Liver (tissue), 9 donors: Measurements from ENCODE around the gene VWA5B2. TPM values are rescaled to one million over a fixed set of nuclear protein-coding genes. Genes with fewer than 3 reads are reported as not detected.

ENCODE experiments used
- DNase-seq: peaks from one replicate; pipeline ENCODE4 v3.0.0-alpha.2; 2017; ENCODE audit warnings: low spot score
- H3K27ac ChIP-seq, 2 donors: one replicate each; pipeline ENCODE4 v1.7.0; 2013; ENCODE audit warnings: inconsistent platforms in 2 of 2, low read length in 2 of 2, control low read depth in 1 of 2, low read depth in 1 of 2, mild to moderate bottlenecking in 1 of 2
- H3K27me3 ChIP-seq, 4 donors: one replicate each; pipeline versions ENCODE4 v1.6.1 to v1.7.0; 2013; ENCODE audit warnings: low read length in 3 of 4, inconsistent platforms in 1 of 4, mild to moderate bottlenecking in 1 of 4, moderate library complexity in 1 of 4; ENCODE audit not compliant: control insufficient read depth in 4 of 4, insufficient read depth in 4 of 4
- H3K36me3 ChIP-seq, 4 donors: one replicate each; pipeline versions ENCODE4 v1.6.1 to v1.7.0; 2013; ENCODE audit warnings: low read length in 3 of 4, mild to moderate bottlenecking in 3 of 4, low read depth in 1 of 4, moderate library complexity in 1 of 4; ENCODE audit not compliant: control insufficient read depth in 4 of 4, insufficient read depth in 3 of 4
- H3K4me1 ChIP-seq, 4 donors: one replicate each; pipeline versions ENCODE4 v1.6.1 to v1.7.0; 2013; ENCODE audit warnings: low read length in 3 of 4, mild to moderate bottlenecking in 3 of 4, moderate library complexity in 1 of 4; ENCODE audit not compliant: control insufficient read depth in 4 of 4, insufficient read depth in 4 of 4
- H3K4me3 ChIP-seq, 3 donors: one replicate each; pipeline versions ENCODE4 v1.6.1 to v1.7.0; 2013; ENCODE audit warnings: low read length in 3 of 3, control low read depth in 1 of 3, low read depth in 1 of 3, mild to moderate bottlenecking in 1 of 3
- H3K9ac ChIP-seq, 2 donors: one replicate each; pipeline ENCODE4 v1.7.0; 2013; ENCODE audit warnings: low read length in 2 of 2, mild to moderate bottlenecking in 2 of 2, moderate library complexity in 2 of 2, control low read depth in 1 of 2, low read depth in 1 of 2
- H3K9me3 ChIP-seq, 4 donors: one replicate each; pipeline versions ENCODE4 v1.6.1 to v1.7.0; 2013; ENCODE audit warnings: low read length in 3 of 4; ENCODE audit not compliant: control insufficient read depth in 4 of 4
- EGR1 ChIP-seq, 2 donors: IDR thresholded peaks; 2 replicates each; pipeline ENCODE4 v1.6.1; 2016 to 2018; ENCODE audit warnings: antibody characterized with exemption in 2 of 2, low read depth in 2 of 2
- GABPA ChIP-seq, 2 donors: IDR thresholded peaks in 1 of 2; conservative IDR thresholded peaks in 1 of 2; 2 replicates each; pipeline ENCODE4 v1.6.1; 2016; ENCODE audit warnings: antibody characterized with exemption in 2 of 2, mild to moderate bottlenecking in 1 of 2, moderate library complexity in 1 of 2
- HNF4A ChIP-seq, 2 donors: conservative IDR thresholded peaks; 2 replicates each; pipeline ENCODE4 v1.6.1; 2016; ENCODE audit warnings: antibody characterized with exemption in 2 of 2, mild to moderate bottlenecking in 2 of 2
- HNF4G ChIP-seq: IDR thresholded peaks from 2 replicates; pipeline ENCODE4 v1.6.1; 2016; ENCODE audit warnings: antibody characterized with exemption
- JUND ChIP-seq, 2 donors: IDR thresholded peaks; 2 replicates each; pipeline ENCODE4 v1.6.1; 2016; ENCODE audit warnings: antibody characterized with exemption in 2 of 2
- RAD21 ChIP-seq, 2 donors: IDR thresholded peaks; 2 replicates each; pipeline ENCODE4 v1.6.1; 2016; ENCODE audit warnings: antibody characterized with exemption in 2 of 2, mild to moderate bottlenecking in 2 of 2
- TAF1 ChIP-seq: conservative IDR thresholded peaks from 2 replicates; pipeline ENCODE4 v1.6.1; 2016; ENCODE audit warnings: antibody characterized with exemption, mild to moderate bottlenecking
- YY1 ChIP-seq: IDR thresholded peaks from 2 replicates; pipeline ENCODE4 v1.6.1; 2016; ENCODE audit warnings: antibody characterized with exemption, mild to moderate bottlenecking
- WGBS: extraction: QIAGEN DNeasy Blood & Tissue Kit; methylation state at CpG from one replicate; pipeline ENCODE4 v1.1.7; 2013; 5-methylcytosine and 5-hydroxymethylcytosine counted together
- polyA plus RNA-seq, 2 donors: library from polyadenylated mRNA; stranded (reverse) in 1 of 2; unstranded in 1 of 2; fragments of 200-250 nt in 1 of 2; fragments of >200 nt in 1 of 2; fragmentation: Nextera tagmentation in 1 of 2; extraction: Ambion mirVana in 1 of 2; gene quantifications; one replicate each; pipeline versions ENCODE4 v1.2.1 to v1.2.3, GENCODE V29; 2013 to 2015
- total RNA-seq, 2 donors: library from RNA; depleted of rRNA; stranded (reverse); fragments of >200 nt; gene quantifications; one replicate each; pipeline ENCODE4 v1.2.3, GENCODE V29; 2014
- TF ChIP-seq, protein P1 (sequence below): IDR thresholded peaks from 2 replicates; pipeline ENCODE4 v1.6.1; 2016; ENCODE audit warnings: antibody characterized with exemption, mild to moderate bottlenecking
- TF ChIP-seq, protein P2 (sequence below): fragments of 150-350 bp; IDR thresholded peaks from 2 replicates; pipeline ENCODE4 v1.5.1; 2017; ENCODE audit warnings: improper control_type of control experiment, low read depth, low read length; ENCODE audit not compliant: missing input control
- TF ChIP-seq, protein P3 (sequence below): IDR thresholded peaks from 2 replicates; pipeline ENCODE4 v1.6.1; 2016; ENCODE audit warnings: antibody characterized with exemption
- TF ChIP-seq, protein P4 (sequence below): IDR thresholded peaks from 2 replicates; pipeline ENCODE4 v1.6.1; 2016; ENCODE audit warnings: antibody characterized with exemption
- donor health status: healthy.
- donor health status: healthy.
- donor health status: healthy.
- donor health status: healthy.
- donor health status: healthy.

VWA5B2 gene
- total and polyA plus RNA-seq, 4 donors, result under 0.01 to 0.14 (median 0.08) TPM; not detected in 1

DNA sequence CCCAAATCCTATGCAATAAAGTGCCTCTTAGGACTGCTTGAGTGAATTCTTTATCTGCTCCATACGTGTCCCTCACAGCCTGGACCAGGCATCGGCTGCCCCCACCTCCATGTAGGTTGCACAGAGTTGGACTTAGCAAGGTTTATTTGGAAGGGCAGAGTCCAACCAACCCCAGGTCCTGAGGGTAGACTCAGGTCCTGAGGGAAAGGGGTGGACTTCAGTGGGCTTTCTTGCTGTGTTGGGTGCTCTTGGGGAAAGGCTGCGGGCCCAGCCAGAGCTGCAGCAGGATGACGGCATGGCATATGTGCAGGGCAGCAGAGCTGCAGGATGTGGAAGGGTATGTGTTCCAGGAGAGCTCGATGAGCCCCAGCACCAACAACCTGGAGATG lies 12.9 kb downstream of the VWA5B2 start:
- Histone ChIP-seq H3K27ac (no peak overlapping the region), H3K4me3 (no peak overlapping the region), H3K4me1 (peaks cover 9 to 19% (median 15%) of the 10 kb centered on the region in 4 donors), H3K9me3 (no peaks in the 10 kb centered on the region), H3K36me3 (peaks cover 5 to 32% (median 20%) of the 10 kb centered on the region in 4 donors), H3K9ac (no peak overlapping the region), H3K27me3 (no peaks in the 10 kb centered on the region)
- WGBS, result 68% methylated on average over 5 of the region's 5 CpGs
- no peak for TF ChIP-seq JUND (IDR thresholded peaks at IDR 0.05)
- no peak for TF ChIP-seq GABPA (IDR thresholded peaks at IDR 0.05 in 1 of 2, conservative IDR thresholded peaks at IDR 0.05 in 1 of 2)
- TF ChIP-seq RAD21 (IDR thresholded peaks at IDR 0.05), result no peak
- TF ChIP-seq, protein P1, sequence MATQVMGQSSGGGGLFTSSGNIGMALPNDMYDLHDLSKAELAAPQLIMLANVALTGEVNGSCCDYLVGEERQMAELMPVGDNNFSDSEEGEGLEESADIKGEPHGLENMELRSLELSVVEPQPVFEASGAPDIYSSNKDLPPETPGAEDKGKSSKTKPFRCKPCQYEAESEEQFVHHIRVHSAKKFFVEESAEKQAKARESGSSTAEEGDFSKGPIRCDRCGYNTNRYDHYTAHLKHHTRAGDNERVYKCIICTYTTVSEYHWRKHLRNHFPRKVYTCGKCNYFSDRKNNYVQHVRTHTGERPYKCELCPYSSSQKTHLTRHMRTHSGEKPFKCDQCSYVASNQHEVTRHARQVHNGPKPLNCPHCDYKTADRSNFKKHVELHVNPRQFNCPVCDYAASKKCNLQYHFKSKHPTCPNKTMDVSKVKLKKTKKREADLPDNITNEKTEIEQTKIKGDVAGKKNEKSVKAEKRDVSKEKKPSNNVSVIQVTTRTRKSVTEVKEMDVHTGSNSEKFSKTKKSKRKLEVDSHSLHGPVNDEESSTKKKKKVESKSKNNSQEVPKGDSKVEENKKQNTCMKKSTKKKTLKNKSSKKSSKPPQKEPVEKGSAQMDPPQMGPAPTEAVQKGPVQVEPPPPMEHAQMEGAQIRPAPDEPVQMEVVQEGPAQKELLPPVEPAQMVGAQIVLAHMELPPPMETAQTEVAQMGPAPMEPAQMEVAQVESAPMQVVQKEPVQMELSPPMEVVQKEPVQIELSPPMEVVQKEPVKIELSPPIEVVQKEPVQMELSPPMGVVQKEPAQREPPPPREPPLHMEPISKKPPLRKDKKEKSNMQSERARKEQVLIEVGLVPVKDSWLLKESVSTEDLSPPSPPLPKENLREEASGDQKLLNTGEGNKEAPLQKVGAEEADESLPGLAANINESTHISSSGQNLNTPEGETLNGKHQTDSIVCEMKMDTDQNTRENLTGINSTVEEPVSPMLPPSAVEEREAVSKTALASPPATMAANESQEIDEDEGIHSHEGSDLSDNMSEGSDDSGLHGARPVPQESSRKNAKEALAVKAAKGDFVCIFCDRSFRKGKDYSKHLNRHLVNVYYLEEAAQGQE, result no peak
- peak; percentile 71 to 81 for TF ChIP-seq HNF4A (conservative IDR thresholded peaks at IDR 0.05)
- no peak for TF ChIP-seq YY1
- TF ChIP-seq, protein P2, sequence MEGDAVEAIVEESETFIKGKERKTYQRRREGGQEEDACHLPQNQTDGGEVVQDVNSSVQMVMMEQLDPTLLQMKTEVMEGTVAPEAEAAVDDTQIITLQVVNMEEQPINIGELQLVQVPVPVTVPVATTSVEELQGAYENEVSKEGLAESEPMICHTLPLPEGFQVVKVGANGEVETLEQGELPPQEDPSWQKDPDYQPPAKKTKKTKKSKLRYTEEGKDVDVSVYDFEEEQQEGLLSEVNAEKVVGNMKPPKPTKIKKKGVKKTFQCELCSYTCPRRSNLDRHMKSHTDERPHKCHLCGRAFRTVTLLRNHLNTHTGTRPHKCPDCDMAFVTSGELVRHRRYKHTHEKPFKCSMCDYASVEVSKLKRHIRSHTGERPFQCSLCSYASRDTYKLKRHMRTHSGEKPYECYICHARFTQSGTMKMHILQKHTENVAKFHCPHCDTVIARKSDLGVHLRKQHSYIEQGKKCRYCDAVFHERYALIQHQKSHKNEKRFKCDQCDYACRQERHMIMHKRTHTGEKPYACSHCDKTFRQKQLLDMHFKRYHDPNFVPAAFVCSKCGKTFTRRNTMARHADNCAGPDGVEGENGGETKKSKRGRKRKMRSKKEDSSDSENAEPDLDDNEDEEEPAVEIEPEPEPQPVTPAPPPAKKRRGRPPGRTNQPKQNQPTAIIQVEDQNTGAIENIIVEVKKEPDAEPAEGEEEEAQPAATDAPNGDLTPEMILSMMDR, result no peak
- no peak for TF ChIP-seq HNF4G
- DNase-seq, result no peak

DNA sequence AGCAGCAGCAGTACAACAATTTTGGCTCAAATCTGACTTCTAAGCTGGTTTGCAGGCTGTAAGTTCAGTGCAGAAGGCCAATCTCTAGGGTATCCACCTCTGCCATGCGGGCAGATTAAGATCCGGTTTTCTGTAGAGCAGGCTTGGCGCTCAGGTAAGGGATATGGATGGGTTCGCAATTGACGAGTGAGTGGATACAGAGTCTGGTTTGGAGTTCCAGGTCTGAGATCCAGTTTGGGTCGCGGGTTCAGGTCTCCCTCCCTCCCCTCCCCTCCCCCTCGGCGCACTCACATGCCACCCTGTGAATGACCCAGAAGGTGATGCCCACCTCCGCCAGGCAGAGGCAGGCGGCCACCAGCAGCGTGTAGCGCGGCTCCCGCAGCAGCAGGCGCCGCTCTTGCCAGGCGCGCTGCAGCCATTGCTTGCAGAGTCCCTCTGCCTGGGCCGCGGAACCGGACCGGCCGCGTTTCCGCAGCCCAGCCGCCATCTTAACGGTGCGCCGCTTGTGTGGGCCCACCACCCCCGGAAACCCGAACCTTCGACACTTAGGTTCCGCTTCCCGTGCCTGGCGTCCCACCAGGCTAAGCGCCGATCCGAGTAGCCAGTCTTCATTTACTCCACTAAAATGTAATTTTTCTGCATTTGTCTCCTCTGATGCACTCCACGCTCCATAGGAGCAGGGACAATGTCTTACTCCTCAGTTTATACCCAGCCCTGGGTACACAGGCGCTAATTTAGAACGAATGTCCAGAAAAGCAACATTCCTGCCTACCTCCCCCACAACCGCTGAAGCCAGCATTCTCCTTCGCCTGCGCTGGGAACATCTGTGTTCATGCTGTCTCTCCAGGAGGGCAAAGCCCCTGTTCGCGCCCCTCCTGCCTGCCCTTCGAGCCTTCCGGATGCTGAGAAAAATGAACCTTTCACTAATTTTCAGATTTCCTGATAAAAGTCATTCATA lies 19.3 kb downstream of the VWA5B2 start, which contains the start of gene ALG3:
Gene ALG3 (minus strand): TSS at position 509 of the 958 bp plus-strand sequence. CDS start 22 bp downstream, at position 487.
- Histone ChIP-seq H3K4me1 (peaks cover 0 to 22% (median 16%) of the 10 kb centered on the region in 4 donors), H3K27ac (peak within 1 kb of the TSS; percentile 96), H3K27me3 (no peaks in the 10 kb centered on the region), H3K4me3 (peak within 1 kb of the TSS; percentile 82 to 100 (median 100)), H3K9ac (peak within 1 kb of the TSS; percentile 89 to 96), H3K9me3 (no peaks in the 10 kb centered on the region), H3K36me3 (peaks cover 4 to 20% (median 11%) of the 10 kb centered on the region in 4 donors)
- DNase-seq, result peak; percentile 93
- WGBS, result under 1% methylated on average over 49 of the region's 49 CpGs
- TF ChIP-seq RAD21 (IDR thresholded peaks at IDR 0.05) (peak in 1 of 2 donors; percentile 23), TAF1 (peak; percentile 53), GABPA (IDR thresholded peaks at IDR 0.05 in 1 of 2, conservative IDR thresholded peaks at IDR 0.05 in 1 of 2) (peak in 1 of 2 donors; percentile 86), YY1 (peak; percentile 98), EGR1 (IDR thresholded peaks at IDR 0.05; ENCODE audit: low read depth in 2 of 2) (no peak)
- TF ChIP-seq, protein P3, sequence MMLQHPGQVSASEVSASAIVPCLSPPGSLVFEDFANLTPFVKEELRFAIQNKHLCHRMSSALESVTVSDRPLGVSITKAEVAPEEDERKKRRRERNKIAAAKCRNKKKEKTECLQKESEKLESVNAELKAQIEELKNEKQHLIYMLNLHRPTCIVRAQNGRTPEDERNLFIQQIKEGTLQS, result no peak
- TF ChIP-seq, protein P1, result peak; percentile 41
- TF ChIP-seq, protein P4, sequence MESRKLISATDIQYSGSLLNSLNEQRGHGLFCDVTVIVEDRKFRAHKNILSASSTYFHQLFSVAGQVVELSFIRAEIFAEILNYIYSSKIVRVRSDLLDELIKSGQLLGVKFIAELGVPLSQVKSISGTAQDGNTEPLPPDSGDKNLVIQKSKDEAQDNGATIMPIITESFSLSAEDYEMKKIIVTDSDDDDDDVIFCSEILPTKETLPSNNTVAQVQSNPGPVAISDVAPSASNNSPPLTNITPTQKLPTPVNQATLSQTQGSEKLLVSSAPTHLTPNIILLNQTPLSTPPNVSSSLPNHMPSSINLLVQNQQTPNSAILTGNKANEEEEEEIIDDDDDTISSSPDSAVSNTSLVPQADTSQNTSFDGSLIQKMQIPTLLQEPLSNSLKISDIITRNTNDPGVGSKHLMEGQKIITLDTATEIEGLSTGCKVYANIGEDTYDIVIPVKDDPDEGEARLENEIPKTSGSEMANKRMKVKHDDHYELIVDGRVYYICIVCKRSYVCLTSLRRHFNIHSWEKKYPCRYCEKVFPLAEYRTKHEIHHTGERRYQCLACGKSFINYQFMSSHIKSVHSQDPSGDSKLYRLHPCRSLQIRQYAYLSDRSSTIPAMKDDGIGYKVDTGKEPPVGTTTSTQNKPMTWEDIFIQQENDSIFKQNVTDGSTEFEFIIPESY, result no peak
